GM12878 (cell line): ENCODE data around the gene LAMC3. TPM values are rescaled to one million over a fixed set of nuclear protein-coding genes. Genes with fewer than 3 reads are reported as not detected.

ENCODE experiments used
- ATAC-seq: fragments of 200-7000 bp; cut with Tn5 transposase; 3 replicates; pipeline ENCODE4 v1.9.1; 2020; ENCODE audit warnings: mild to moderate bottlenecking, moderate library complexity
- BruUV-seq: library from RNA; stranded (reverse); fragments of 400-500 nt; replicated peaks from 2 replicates; lab custom pipeline; 2021; lab: Mats Ljungman, UMichigan
- CTCF ChIA-PET: fragments of 300-600 bp; sonication (Branson Sonifier 250); formaldehyde crosslinking; extraction: SDS; loops from one replicate; lab custom pipeline; 2021; ENCODE audit warnings: inconsistent platforms; lab: Yijun Ruan, JAX
- POLR2A ChIA-PET: fragments of 350-600 bp; formaldehyde crosslinking; extraction: SDS; loops from one replicate; lab custom pipeline; 2021; ENCODE audit warnings: inconsistent platforms; lab: Charles Lee
- RAD21 ChIA-PET: fragments of 300-600 bp; sonication (Branson Sonifier 250); formaldehyde crosslinking; loops from one replicate; lab custom pipeline; 2023; ENCODE audit warnings: antibody characterized with exemption; ENCODE audit not compliant: unreplicated experiment; lab: Charles Lee
- SMC1A ChIA-PET: fragments of 300-600 bp; sonication (Branson Sonifier 250); formaldehyde crosslinking; loops from one replicate; lab custom pipeline; 2023; ENCODE audit not compliant: unreplicated experiment, uncharacterized antibody; lab: Charles Lee
- DNase-seq: peaks from one replicate; pipeline ENCODE4 v3.0.0-alpha.2; 2011; ENCODE audit warnings: low read depth, low spot score
- FAIRE-seq: peaks from 3 replicates; lab custom pipeline; 2011; peaks lifted over from hg19 to GRCh38; lab: Jason Lieb, UNC
- H2AFZ ChIP-seq: 2 replicates; pipeline ENCODE4 v1.6.0; 2011; ENCODE audit warnings: low read depth, low read length, control low read depth; ENCODE audit not compliant: control insufficient read depth
- H3K27ac ChIP-seq: 2 replicates; pipeline ENCODE4 v1.5.1; 2011; ENCODE audit warnings: control low read depth; ENCODE audit not compliant: control insufficient read depth, insufficient read depth
- H3K27me3 ChIP-seq, 2 experiments: replicated peaks in 1 of 2; 2 replicates each; pipeline versions ENCODE4 v1.6.0 to v1.6.1; 2011; ENCODE audit warnings: low read length in 1 of 2; ENCODE audit not compliant: control insufficient read depth in 2 of 2, insufficient read depth in 2 of 2
- H3K36me3 ChIP-seq, 2 experiments: 2 replicates each; pipeline ENCODE4 v1.5.1; 2011; ENCODE audit warnings: low read length in 1 of 2; ENCODE audit not compliant: control insufficient read depth in 2 of 2, insufficient read depth in 2 of 2
- H3K4me1 ChIP-seq: 2 replicates; pipeline ENCODE4 v1.6.1; 2011; ENCODE audit warnings: mild to moderate bottlenecking, low read length, moderate library complexity, mixed read lengths; ENCODE audit not compliant: control insufficient read depth, insufficient read depth
- H3K4me2 ChIP-seq: 2 replicates; pipeline ENCODE4 v1.6.0; 2011; ENCODE audit warnings: control low read depth; ENCODE audit not compliant: control insufficient read depth, insufficient read depth
- H3K4me3 ChIP-seq: fragments of 200-600 bp; sonication (generic); 2 replicates; pipeline ENCODE4 v1.5.1; 2016
- H3K79me2 ChIP-seq: 2 replicates; pipeline ENCODE4 v1.6.0; 2011; ENCODE audit warnings: low read length; ENCODE audit not compliant: control insufficient read depth, insufficient read depth
- H3K9ac ChIP-seq: 2 replicates; pipeline ENCODE4 v1.8.0; 2011; ENCODE audit warnings: low read length, control low read depth, mixed read lengths; ENCODE audit not compliant: control insufficient read depth, insufficient read depth
- H3K9me3 ChIP-seq: replicated peaks from 3 replicates; pipeline ENCODE4 v1.5.1; 2011; ENCODE audit warnings: mild to moderate bottlenecking, low read length; ENCODE audit not compliant: control insufficient read depth, insufficient read depth
- H4K20me1 ChIP-seq: 2 replicates; pipeline ENCODE4 v1.6.0; 2011; ENCODE audit not compliant: control insufficient read depth, insufficient read depth
- BHLHE40 ChIP-seq, 2 experiments: fragments of 450-650 bp in 1 of 2; IDR thresholded peaks; 2 replicates each; pipeline ENCODE4 v1.6.1; 2011 to 2017; ENCODE audit warnings: low read depth in 2 of 2, borderline replicate concordance in 1 of 2, improper control_type of control experiment in 1 of 2, low read length in 1 of 2, mild to moderate bottlenecking in 1 of 2
- CEBPZ ChIP-seq: fragments of 150-350 bp; IDR thresholded peaks from 2 replicates; pipeline ENCODE4 v1.6.1; 2016; ENCODE audit warnings: low read depth, low read length
- TCF12 ChIP-seq: IDR thresholded peaks from 2 replicates; pipeline ENCODE4 v1.6.1; 2011; ENCODE audit warnings: low read depth, mild to moderate bottlenecking, low read length
- TCF7 ChIP-seq: IDR thresholded peaks from 2 replicates; pipeline ENCODE4 v1.6.1; 2014; ENCODE audit warnings: antibody characterized with exemption, borderline replicate concordance
- ZNF274 ChIP-seq: IDR thresholded peaks from one replicate; pipeline ENCODE4 v1.8.0; 2011; ENCODE audit not compliant: insufficient read length, insufficient read depth
- WGBS: methylation state at CpG from one replicate; pipeline ENCODE4 v1.1.6; 2016; ENCODE audit warnings: low lambda C conversion rate; ENCODE audit not compliant: insufficient replicate concordance, insufficient coverage; ENCODE audit errors: missing lambda C conversion rate; 5-methylcytosine and 5-hydroxymethylcytosine counted together
- in situ Hi-C: fragments of 300-500 bp; cut with MboI; formaldehyde crosslinking; loops from 9 replicates; pipeline ENCODE4 v1.14.3; 2018; ENCODE audit warnings: mixed read lengths
- intact Hi-C: fragments of 100-400 bp; cut with micrococcal nuclease; formaldehyde crosslinking; loops from one replicate; pipeline ENCODE4 v1.14.2; 2022; ENCODE audit not compliant: unreplicated experiment
- polyA plus RNA-seq, 11 experiments: library from polyadenylated mRNA; depleted of rRNA in 4 of 11; unstranded in 6 of 11; stranded (reverse) in 5 of 11; fragments of >200 nt; fragmentation: Nextera tagmentation in 4 of 11; fragmentation: Illumina TruSeq in 1 of 11; extraction: Ambion mirVana in 4 of 11; extraction: Trizol in 1 of 11; gene quantifications; 1 replicate in 1 of 11; 2 replicates in 10 of 11; pipeline versions ENCODE4 v1.2.1 to v1.2.3, GENCODE V29; 2011 to 2016; ENCODE audit warnings: inconsistent platforms in 2 of 11, missing spikeins in 2 of 11, low read depth in 1 of 11
- total RNA-seq, 4 experiments: library from RNA; depleted of rRNA in 3 of 4; stranded (reverse); fragments of >200 nt in 3 of 4; fragmentation: Illumina TruSeq in 1 of 4; extraction: Trizol in 1 of 4; gene quantifications; 2 replicates each; pipeline versions ENCODE4 v1.2.1 to v1.2.3, GENCODE V29; 2013 to 2021
- TF ChIP-seq, protein P1 (sequence below): IDR thresholded peaks from 2 replicates; pipeline ENCODE4 v1.6.1; 2011; ENCODE audit warnings: borderline replicate concordance, low read depth, mild to moderate bottlenecking, moderate library complexity, mixed read lengths, low read length; ENCODE audit not compliant: insufficient read depth; ENCODE audit errors: extremely low read length

The LAMC3 gene
- total and polyA plus RNA-seq, 10 of the 15 experiments (the other 5 are each of a cell fraction or from before 2014, with no cell fraction given): under 0.01 to 0.08 TPM; not detected in 8

GRCh38 chr9:131076347-131077195 lies 67.6 kb downstream of the LAMC3 start:
- Histone ChIP-seq H3K27ac (no peak overlapping the region), H3K9ac (no peak overlapping the region), H3K4me3 (no peak overlapping the region), H3K27me3 (no peaks in the 10 kb centered on the region), H3K36me3 (no peaks in the 10 kb centered on the region), H4K20me1 (no peaks in the 10 kb centered on the region), H3K9me3 (no peaks in the 10 kb centered on the region), H2AFZ (no peak overlapping the region), H3K4me1 (no peaks in the 10 kb centered on the region), H3K4me2 (no peak overlapping the region), H3K79me2 (no peaks in the 10 kb centered on the region)
- ChIA-PET CTCF (interaction anchor here (0.7 to 1.1 kb wide), 2 partner anchors 19 to 382 kb away, joined by 3 read pairs; no protein-coding TSS in a partner anchor), RAD21 (no interaction called here), SMC1A (no interaction called here), POLR2A (no interaction called here)
- intact Hi-C loops: no loop called here
- no TSS peak for BruUV-seq
- 39% methylated on average over 15 of the region's 15 CpGs for WGBS
- in situ Hi-C loops: no loop called here
- TF ChIP-seq BHLHE40 (IDR thresholded peaks at IDR 0.05; ENCODE audit: borderline replicate concordance in 1 of 2, low read depth in 2 of 2, low read length in 1 of 2): no peak
- TF ChIP-seq ZNF274: no peak
- TF ChIP-seq CEBPZ: no peak
- no peak for TF ChIP-seq TCF12
- no peak for TF ChIP-seq TCF7
- TF ChIP-seq, protein P1, sequence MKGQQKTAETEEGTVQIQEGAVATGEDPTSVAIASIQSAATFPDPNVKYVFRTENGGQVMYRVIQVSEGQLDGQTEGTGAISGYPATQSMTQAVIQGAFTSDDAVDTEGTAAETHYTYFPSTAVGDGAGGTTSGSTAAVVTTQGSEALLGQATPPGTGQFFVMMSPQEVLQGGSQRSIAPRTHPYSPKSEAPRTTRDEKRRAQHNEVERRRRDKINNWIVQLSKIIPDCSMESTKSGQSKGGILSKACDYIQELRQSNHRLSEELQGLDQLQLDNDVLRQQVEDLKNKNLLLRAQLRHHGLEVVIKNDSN: peak; percentile 29
- ATAC-seq (no peak), FAIRE-seq (no peak), DNase-seq (no peak)
